Stimulated activated CD4-positive, alpha-beta T cell treated with anti-CD3 and anti-CD28 coated beads, Interleukin-1b, Interleukin-23, amount 100 ng/mL, for 1 hour (primary cell): Measurements from ENCODE around the gene AHNAK.
"Not testable (repeated sequence)": the region's sequence is repeated elsewhere in the genome, so short reads cannot be mapped to it uniquely, and the experiment has no call there.

Experiments
- DNase-seq, 2 donors: peaks; one replicate each; pipeline ENCODE4 v3.0.0-alpha.2; 2020; ENCODE audit warnings: low read depth in 2 of 2

AHNAK gene

GRCh38 chr11:62459080-62459479, 87.5 kb downstream of the AHNAK start:
- no peak for DNase-seq

- no peak for DNase-seq
Observed at GRCh38 chr11:62458212-62459002, 88.2 kb downstream of the AHNAK start.

GRCh38 chr11:62457478-62457877, 89.1 kb downstream of the AHNAK start:
- DNase-seq: no peak

- no peak for DNase-seq
Observed at GRCh38 chr11:62456630-62457029, 90.0 kb downstream of the AHNAK start.

GRCh38 chr11:62452839-62453468, 93.7 kb downstream of the AHNAK start:
- DNase-seq: no peak

GRCh38 chr11:62452261-62452660, 94.3 kb downstream of the AHNAK start:
- DNase-seq: no peak

- no peak for DNase-seq
Observed at GRCh38 chr11:62451241-62451621, 95.4 kb downstream of the AHNAK start.

- DNase-seq: no peak
Observed at GRCh38 chr11:62450543-62451240, 95.9 kb downstream of the AHNAK start.

GRCh38 chr11:62449912-62450311, 96.7 kb downstream of the AHNAK start:
- not testable (repeated sequence) for DNase-seq

- no peak for DNase-seq
Observed at GRCh38 chr11:62449451-62449851, 97.2 kb downstream of the AHNAK start.

GRCh38 chr11:62446091-62446490, 100.5 kb downstream of the AHNAK start:
- no peak for DNase-seq

GRCh38 chr11:62445314-62445740, 101.3 kb downstream of the AHNAK start:
- no peak for DNase-seq

GRCh38 chr11:62444835-62445234, 101.8 kb downstream of the AHNAK start:
- DNase-seq: no peak

GRCh38 chr11:62444236-62444833, 102.3 kb downstream of the AHNAK start:
- DNase-seq: no peak

- no peak for DNase-seq
Observed at GRCh38 chr11:62443390-62444235, 103.0 kb downstream of the AHNAK start.

GRCh38 chr11:62439785-62440602, 106.6 kb downstream of the AHNAK start:
- DNase-seq: no peak

GRCh38 chr11:62438641-62439040, 108.0 kb downstream of the AHNAK start:
- no peak for DNase-seq

GRCh38 chr11:62437616-62438015, 109.0 kb downstream of the AHNAK start:
- DNase-seq: no peak

GRCh38 chr11:62435846-62436660, 110.6 kb downstream of the AHNAK start:
- no peak for DNase-seq

GRCh38 chr11:62433904-62434276, 112.7 kb downstream of the AHNAK start:
- no peak for DNase-seq
